Measurements from ENCODE around the gene KHDC1L.
A peak's percentile ranks its signal among the peaks of the same experiment; 100 is the strongest.

The KHDC1L gene

DNA sequence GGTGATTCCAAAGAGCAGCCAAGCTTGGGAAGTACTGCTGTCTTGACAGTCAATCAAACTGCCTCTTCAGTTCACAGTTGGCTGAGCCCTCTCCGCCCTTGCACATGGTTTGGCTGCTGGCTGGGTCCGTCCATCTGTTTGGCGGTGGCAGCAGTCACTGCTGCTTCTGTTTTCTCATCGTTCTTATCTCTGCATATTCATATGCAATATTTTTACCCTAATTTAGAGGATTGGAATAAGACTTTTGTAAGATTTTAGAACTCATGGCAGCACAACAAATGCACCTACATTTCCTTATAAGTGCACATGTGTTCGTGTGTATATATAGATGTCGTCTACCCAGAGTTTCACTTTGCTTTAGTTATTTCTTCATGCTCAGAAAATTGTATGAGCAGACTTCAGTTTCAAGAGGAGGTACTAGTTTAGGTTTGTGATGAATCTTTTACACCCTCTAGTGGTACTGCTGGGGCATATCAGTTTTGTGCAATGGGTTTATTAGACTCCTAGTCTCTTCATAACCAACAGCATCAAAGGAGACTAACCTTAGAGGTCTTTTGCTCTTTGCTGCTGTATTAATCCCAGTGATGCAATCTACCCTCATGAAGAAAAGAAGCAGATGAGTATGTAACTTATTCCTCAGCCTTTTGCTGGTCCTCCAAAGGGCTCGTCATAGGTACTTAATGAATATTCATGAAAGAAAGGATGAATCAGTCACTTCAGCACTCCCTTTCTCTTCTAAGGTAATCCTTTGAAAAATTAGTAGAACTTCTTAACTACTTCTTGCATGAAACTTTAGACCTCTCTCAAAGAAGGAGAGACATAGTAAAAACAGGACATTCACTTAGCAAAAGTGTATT, 44.3 kb downstream of the KHDC1L start:
- FAIRE-seq (peak; percentile 79), DNase-seq (ENCODE audit: insufficient read length, low spot score) (peak; percentile 33)
- TF ChIP-seq POLR2A (IDR thresholded peaks at IDR 0.05; ENCODE audit: low read depth, low read length), result no peak

GRCh38 chr6:73180076-73180738, 45.1 kb downstream of the KHDC1L start:
- FAIRE-seq (peak; percentile 80), DNase-seq (ENCODE audit: insufficient read length, low spot score) (no peak)
- no peak for TF ChIP-seq POLR2A (IDR thresholded peaks at IDR 0.05; ENCODE audit: low read depth, low read length)

DNA sequence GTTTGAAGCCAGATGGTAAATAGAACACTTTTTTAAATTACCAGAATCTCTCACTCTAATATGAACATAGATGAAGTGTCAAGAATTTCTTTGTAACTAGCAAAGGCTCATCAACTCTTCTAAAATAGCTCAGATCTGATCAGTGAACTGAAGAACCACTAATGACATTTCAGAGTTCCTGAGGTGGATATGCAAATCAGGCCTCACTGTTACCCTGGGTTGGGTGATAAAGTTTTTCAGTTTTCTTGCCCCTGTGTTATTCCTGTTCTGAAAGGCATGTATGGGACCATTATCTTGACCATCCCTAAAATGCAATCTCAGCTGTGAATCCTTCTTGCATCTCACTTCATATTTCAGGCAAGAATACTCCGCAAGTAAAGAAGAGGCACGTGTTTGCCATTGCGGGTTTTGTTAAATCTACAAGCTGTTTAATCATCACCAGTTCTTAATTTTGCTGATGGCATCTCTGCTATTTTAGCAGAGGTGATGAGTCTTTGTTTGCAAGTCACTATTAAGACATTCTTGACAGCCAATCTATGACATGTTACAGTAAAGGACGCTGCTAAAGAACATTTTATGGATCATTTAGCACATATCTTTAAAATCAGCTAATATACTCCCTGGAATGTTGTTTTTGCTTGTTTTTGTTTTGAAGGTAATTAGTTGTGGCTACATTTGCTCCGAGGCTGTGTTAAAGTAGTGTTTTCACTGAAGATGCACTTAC, 47.9 kb downstream of the KHDC1L start:
- no peak for TF ChIP-seq POLR2A (IDR thresholded peaks at IDR 0.05; ENCODE audit: low read depth, low read length)
- no peak for FAIRE-seq
- DNase-seq (ENCODE audit: insufficient read length, low spot score), result no peak

DNA sequence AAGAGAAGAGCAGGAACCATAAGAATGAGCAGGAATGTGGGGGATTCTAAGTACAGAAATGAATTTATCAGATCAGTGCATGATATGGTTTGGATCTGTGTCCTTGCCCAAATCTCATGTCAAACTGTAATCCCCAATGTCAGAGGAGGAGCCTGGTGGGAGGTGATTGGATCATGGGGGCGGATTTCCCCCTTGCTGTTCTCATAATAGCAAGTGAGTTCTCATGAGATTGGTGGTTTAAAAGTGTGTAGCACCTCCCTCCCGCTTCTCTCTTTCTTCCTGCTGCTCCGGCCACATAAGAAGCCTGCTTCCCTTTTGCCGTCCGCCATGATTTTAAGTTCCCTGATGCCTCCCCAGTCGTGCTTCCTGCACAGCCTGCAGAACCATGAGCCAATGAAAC, 49.2 kb downstream of the KHDC1L start:
- no peak for TF ChIP-seq POLR2A (IDR thresholded peaks at IDR 0.05; ENCODE audit: low read depth, low read length)
- no peak for DNase-seq (ENCODE audit: insufficient read length, low spot score)
- no peak for FAIRE-seq

DNA sequence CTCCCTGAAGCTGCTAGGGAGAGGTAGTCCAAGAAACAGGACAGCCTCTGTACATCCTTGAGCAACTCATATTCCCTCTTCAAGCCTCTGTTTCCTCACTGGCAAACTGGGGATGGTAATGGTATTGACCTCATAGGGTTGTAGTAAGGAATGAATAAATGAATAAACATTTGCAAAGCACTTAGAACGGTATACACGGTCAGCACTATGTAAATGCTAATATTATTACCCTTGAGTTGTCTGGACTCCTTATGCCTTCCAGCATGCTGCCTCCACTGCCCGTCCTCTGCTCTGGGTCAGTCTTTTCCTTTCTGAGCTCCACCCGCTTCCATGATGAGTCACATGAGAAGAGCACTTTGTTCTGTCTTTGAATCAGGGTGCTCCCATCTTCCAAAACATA, 50.6 kb downstream of the KHDC1L start:
- DNase-seq (ENCODE audit: insufficient read length, low spot score) (no peak), FAIRE-seq (no peak)
- no peak for TF ChIP-seq POLR2A (IDR thresholded peaks at IDR 0.05; ENCODE audit: low read depth, low read length)

All from H54 (cell line).